Mesenchymal stem cell (in vitro differentiated cells and primary cell): Measurements from ENCODE around the gene NDUFA9.

Experiments used
- DNase-seq: peaks from one replicate; pipeline ENCODE4 v3.0.0-alpha.2; 2013
- H2AFZ ChIP-seq: one replicate; pipeline ENCODE4 v1.6.1; 2013; ENCODE audit warnings: low read depth, mild to moderate bottlenecking, control low read depth, inconsistent platforms, low read length, moderate library complexity
- H2AK5ac ChIP-seq: 2 replicates; pipeline ENCODE4 v1.6.1; 2013; ENCODE audit warnings: low read length, moderate library complexity, mild to moderate bottlenecking, inconsistent platforms; ENCODE audit not compliant: severe bottlenecking
- H2BK120ac ChIP-seq: one replicate; pipeline ENCODE4 v1.6.1; 2013; ENCODE audit warnings: low read depth, mild to moderate bottlenecking, inconsistent platforms, low read length, moderate library complexity
- H2BK12ac ChIP-seq, 2 experiments: one replicate each; pipeline ENCODE4 v1.6.1; 2013; ENCODE audit warnings: inconsistent platforms in 2 of 2, low read length in 2 of 2, mild to moderate bottlenecking in 2 of 2, moderate library complexity in 2 of 2, control low read depth in 1 of 2
- H2BK15ac ChIP-seq: one replicate; pipeline ENCODE4 v1.6.1; 2013; ENCODE audit warnings: mild to moderate bottlenecking, low read depth, inconsistent platforms; ENCODE audit not compliant: poor library complexity, severe bottlenecking
- H2BK5ac ChIP-seq: 2 replicates; pipeline ENCODE4 v1.6.1; 2013; ENCODE audit warnings: low read depth, mild to moderate bottlenecking, low read length, control low read depth, inconsistent platforms; ENCODE audit not compliant: poor library complexity, severe bottlenecking
- H3K14ac ChIP-seq, 2 experiments: one replicate each; pipeline ENCODE4 v1.6.1; 2013; ENCODE audit warnings: inconsistent platforms in 2 of 2, low read length in 2 of 2, control low read depth in 1 of 2, mild to moderate bottlenecking in 1 of 2, moderate library complexity in 1 of 2
- H3K18ac ChIP-seq, 2 experiments: one replicate each; pipeline ENCODE4 v1.6.1; 2013; ENCODE audit warnings: inconsistent platforms in 2 of 2, low read length in 2 of 2, control low read depth in 1 of 2, low read depth in 1 of 2, mild to moderate bottlenecking in 1 of 2
- H3K23ac ChIP-seq, 2 experiments: one replicate each; pipeline ENCODE4 v1.6.1; 2013; ENCODE audit warnings: inconsistent platforms in 2 of 2, low read length in 2 of 2, mild to moderate bottlenecking in 2 of 2, moderate library complexity in 2 of 2, control low read depth in 1 of 2
- H3K27ac ChIP-seq: 2 replicates; pipeline ENCODE4 v1.5.1; 2013; ENCODE audit warnings: mild to moderate bottlenecking, moderate library complexity, low read length, control low read depth, inconsistent platforms; ENCODE audit not compliant: poor library complexity, severe bottlenecking
- H3K27me3 ChIP-seq, 2 experiments: 2 replicates each; pipeline versions ENCODE4 v1.6.1 to v1.7.0; 2013; ENCODE audit warnings: low read length in 2 of 2, mild to moderate bottlenecking in 2 of 2, moderate library complexity in 2 of 2, control low read depth in 1 of 2, inconsistent platforms in 1 of 2; ENCODE audit not compliant: control insufficient read depth in 1 of 2, insufficient read depth in 1 of 2
- H3K36me3 ChIP-seq, 2 experiments: 2 replicates each; pipeline versions ENCODE4 v1.6.1 to v1.7.0; 2013; ENCODE audit warnings: low read length in 2 of 2, control low read depth in 1 of 2, inconsistent platforms in 1 of 2, low read depth in 1 of 2, mild to moderate bottlenecking in 1 of 2; ENCODE audit not compliant: insufficient read depth in 2 of 2, control insufficient read depth in 1 of 2
- H3K4ac ChIP-seq, 2 experiments: one replicate each; pipeline ENCODE4 v1.6.1; 2013; ENCODE audit warnings: inconsistent platforms in 2 of 2, low read length in 2 of 2, mild to moderate bottlenecking in 2 of 2, moderate library complexity in 2 of 2, control low read depth in 1 of 2, low read depth in 1 of 2
- H3K4me1 ChIP-seq: 2 replicates; pipeline ENCODE4 v1.6.1; 2013; ENCODE audit warnings: low read depth, low read length, control low read depth; ENCODE audit not compliant: control insufficient read depth, insufficient read depth
- H3K4me2 ChIP-seq: 2 replicates; pipeline ENCODE4 v1.6.1; 2013; ENCODE audit warnings: low read length, mild to moderate bottlenecking, inconsistent platforms; ENCODE audit not compliant: poor library complexity, severe bottlenecking
- H3K4me3 ChIP-seq, 2 experiments: 2 replicates each; pipeline versions ENCODE4 v1.5.1 to v1.7.0; 2013; ENCODE audit warnings: low read length in 2 of 2, mild to moderate bottlenecking in 2 of 2, control low read depth in 1 of 2, low read depth in 1 of 2; ENCODE audit not compliant: insufficient read depth in 1 of 2
- H3K79me1 ChIP-seq: replicated peaks from 2 replicates; pipeline ENCODE4 v1.6.1; 2013; ENCODE audit warnings: mild to moderate bottlenecking, control low read depth, low read length, inconsistent platforms; ENCODE audit not compliant: poor library complexity, severe bottlenecking
- H3K9ac ChIP-seq: 2 replicates; pipeline ENCODE4 v1.7.0; 2013; ENCODE audit warnings: mild to moderate bottlenecking, low read length, moderate library complexity
- H3K9me3 ChIP-seq: 2 replicates; pipeline ENCODE4 v1.7.0; 2013; ENCODE audit warnings: mild to moderate bottlenecking, low read length; ENCODE audit not compliant: control insufficient read depth
- H4K8ac ChIP-seq: one replicate; pipeline ENCODE4 v1.6.1; 2013; ENCODE audit warnings: inconsistent platforms, mild to moderate bottlenecking, low read length, moderate library complexity
- H4K91ac ChIP-seq: one replicate; pipeline ENCODE4 v1.6.1; 2013; ENCODE audit warnings: mild to moderate bottlenecking, low read length, inconsistent platforms
- WGBS: methylation state at CpG from one replicate; pipeline ENCODE4 v1.1.7; 2013; ENCODE audit warnings: mixed read lengths; 5-methylcytosine and 5-hydroxymethylcytosine counted together

The NDUFA9 gene

DNA sequence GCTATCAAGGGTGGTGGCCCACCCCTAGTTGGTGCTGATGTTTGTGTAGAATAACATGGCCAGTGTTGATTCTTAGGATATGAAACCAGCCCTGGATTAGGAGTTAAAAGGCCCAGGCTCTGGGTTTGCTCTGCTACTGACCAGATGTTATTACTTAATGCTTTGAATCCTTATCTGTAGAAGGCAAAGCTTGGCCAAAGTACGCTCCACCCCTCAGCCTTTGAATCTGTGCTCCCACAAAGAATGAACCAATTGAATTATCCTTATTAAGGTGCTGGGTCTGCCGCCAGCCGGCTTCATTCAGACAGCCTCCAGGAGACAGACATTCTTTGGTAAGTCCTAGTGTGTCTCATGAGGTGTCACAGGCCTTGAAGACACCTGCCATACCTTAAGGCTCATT, 41.9 kb upstream of the NDUFA9 start:
- Histone ChIP-seq H2AFZ (no peak overlapping the region), H2BK12ac (no peak overlapping the region), H3K27ac (no peak overlapping the region), H3K27me3 (peaks cover 11 to 16% of the 10 kb centered on the region in 2 experiments), H2BK5ac (no peak overlapping the region), H2AK5ac (no peak overlapping the region), H3K9me3 (no peaks in the 10 kb centered on the region), H3K79me1 (peaks cover 28% of the 10 kb centered on the region), H3K9ac (no peak overlapping the region), H3K4me2 (no peak overlapping the region), H3K4me3 (no peak overlapping the region), H4K8ac (no peak overlapping the region), H3K23ac (no peak overlapping the region), H2BK15ac (no peak overlapping the region), H3K4ac (no peak overlapping the region), H3K14ac (no peak overlapping the region), H3K36me3 (peaks cover 0 to 13% of the 10 kb centered on the region in 2 experiments), H4K91ac (no peak overlapping the region), H2BK120ac (no peak overlapping the region), H3K18ac (no peak overlapping the region), H3K4me1 (no peaks in the 10 kb centered on the region)
- WGBS, result 100% methylated on average over 3 of the region's 3 CpGs
- no peak for DNase-seq

DNA sequence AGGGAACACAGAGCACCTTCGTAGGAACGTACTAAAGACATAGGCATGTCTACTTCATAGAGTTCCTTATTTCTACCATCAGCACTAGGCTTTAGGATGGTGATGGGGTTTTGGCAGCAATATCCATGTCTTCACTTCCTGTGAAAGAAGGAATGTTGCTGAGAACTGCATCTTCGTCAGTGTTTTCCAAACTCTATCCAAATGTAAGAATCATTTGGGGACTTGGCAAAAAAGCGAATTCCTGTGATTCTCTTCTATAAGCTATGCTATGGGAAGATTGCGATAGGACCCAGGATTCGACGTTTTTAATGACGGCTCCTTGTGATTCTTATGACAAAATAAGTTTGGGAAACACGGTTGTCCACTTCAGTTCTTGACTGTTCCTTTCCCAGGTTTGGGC, 39.8 kb upstream of the NDUFA9 start:
- Histone ChIP-seq H2BK5ac (no peak overlapping the region), H3K4ac (no peak overlapping the region), H3K4me3 (no peak overlapping the region), H3K79me1 (peaks cover 28% of the 10 kb centered on the region), H3K23ac (no peak overlapping the region), H2BK15ac (no peak overlapping the region), H3K9ac (no peak overlapping the region), H2AK5ac (no peak overlapping the region), H3K4me2 (no peak overlapping the region), H3K9me3 (no peaks in the 10 kb centered on the region), H3K14ac (no peak overlapping the region), H4K91ac (no peak overlapping the region), H2BK120ac (no peak overlapping the region), H3K18ac (no peak overlapping the region), H2AFZ (no peak overlapping the region), H4K8ac (no peak overlapping the region), H3K27me3 (no peaks in the 10 kb centered on the region), H3K4me1 (no peaks in the 10 kb centered on the region), H3K27ac (no peak overlapping the region), H2BK12ac (no peak overlapping the region), H3K36me3 (peaks cover 3 to 23% of the 10 kb centered on the region in 2 experiments)
- DNase-seq, result no peak
- WGBS, result 99% methylated on average over 7 of the region's 9 CpGs

DNA sequence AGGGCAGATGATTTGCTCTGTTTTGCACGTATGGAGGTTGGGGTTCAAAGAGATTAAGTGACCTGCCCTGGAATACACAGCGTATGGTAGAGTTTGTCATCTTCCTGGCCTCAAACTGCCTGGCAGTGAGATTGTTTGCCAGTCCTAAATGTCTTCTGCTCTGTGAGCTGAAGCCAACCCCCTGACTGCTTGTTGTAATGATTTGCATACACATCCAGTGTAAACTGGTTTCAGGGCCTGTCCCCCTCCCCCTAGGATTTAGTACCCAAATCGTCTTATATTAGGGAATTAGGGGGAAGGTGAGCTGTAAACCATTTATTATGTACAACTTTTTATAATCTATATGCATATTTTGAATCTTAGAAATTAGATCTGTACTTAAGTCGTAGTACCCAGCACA, 38.4 kb upstream of the NDUFA9 start:
- Histone ChIP-seq H3K4me2 (no peak overlapping the region), H3K79me1 (peaks cover 28% of the 10 kb centered on the region)
- 61% methylated on average over 2 of the region's 4 CpGs for WGBS

DNA sequence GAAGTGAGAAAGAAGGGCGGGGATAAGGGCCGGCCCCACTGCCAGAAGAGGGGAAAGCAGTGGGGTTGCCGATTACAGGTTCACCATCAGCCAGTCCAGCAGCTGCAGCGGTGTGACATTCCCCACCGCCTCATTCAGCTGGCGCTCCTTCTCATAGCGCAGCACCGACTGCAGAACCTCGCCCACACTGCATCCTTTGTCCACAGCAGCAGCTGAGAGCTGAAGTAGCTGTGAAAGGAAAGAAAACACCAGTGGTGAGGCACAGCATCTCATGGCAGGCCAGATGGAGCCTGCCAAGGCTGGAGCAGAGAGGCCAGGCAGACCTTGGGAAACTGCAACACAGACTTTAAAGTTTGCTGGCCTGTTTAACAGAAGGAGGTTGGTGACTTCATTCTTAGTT, 33.2 kb upstream of the NDUFA9 start:
- Histone ChIP-seq H3K4me2 (no peak overlapping the region), H3K14ac (no peak overlapping the region), H3K79me1 (no peaks in the 10 kb centered on the region), H3K36me3 (peaks cover 10 to 21% of the 10 kb centered on the region in 2 experiments), H2BK12ac (no peak overlapping the region), H3K9ac (no peak overlapping the region), H3K27ac (no peak overlapping the region), H2BK120ac (no peak overlapping the region), H3K27me3 (no peaks in the 10 kb centered on the region), H2BK5ac (no peak overlapping the region), H4K91ac (no peak overlapping the region), H2AK5ac (no peak overlapping the region), H3K9me3 (no peaks in the 10 kb centered on the region), H3K18ac (no peak overlapping the region), H4K8ac (no peak overlapping the region), H3K23ac (no peak overlapping the region), H2BK15ac (no peak overlapping the region), H3K4me1 (no peaks in the 10 kb centered on the region), H3K4ac (no peak overlapping the region), H2AFZ (no peak overlapping the region), H3K4me3 (no peak overlapping the region)
- DNase-seq, result no peak
- 89% methylated on average over 9 of the region's 9 CpGs for WGBS

More for the DNA sequence above, 38.4 kb upstream of the NDUFA9 start:
- no peak overlapping the region for H2BK120ac ChIP-seq
- H4K91ac ChIP-seq, result no peak overlapping the region
- H3K4ac ChIP-seq, result no peak overlapping the region
- no peak for DNase-seq
- H4K8ac ChIP-seq, result no peak overlapping the region
- H3K27ac ChIP-seq, result no peak overlapping the region
- H3K4me3 ChIP-seq, result no peak overlapping the region
- no peaks in the 10 kb centered on the region for H3K27me3 ChIP-seq
- no peak overlapping the region for H3K14ac ChIP-seq
- H3K9me3 ChIP-seq, result no peaks in the 10 kb centered on the region
- H2BK5ac ChIP-seq, result no peak overlapping the region
- H3K23ac ChIP-seq, result no peak overlapping the region
- no peak overlapping the region for H2AK5ac ChIP-seq
- no peak overlapping the region for H2BK12ac ChIP-seq
- no peak overlapping the region for H3K9ac ChIP-seq
- H3K36me3 ChIP-seq, result peaks cover 6 to 25% of the 10 kb centered on the region in 2 experiments
- H3K4me1 ChIP-seq, result no peaks in the 10 kb centered on the region
- H3K18ac ChIP-seq, result no peak overlapping the region
- H2BK15ac ChIP-seq, result no peak overlapping the region
- no peak overlapping the region for H2AFZ ChIP-seq
